GM12875 (cell line): Measurements from ENCODE around the gene STIM2.

ENCODE experiments used
- H3K4me3 ChIP-seq: one replicate; pipeline ENCODE4 v1.5.1; 2011; ENCODE audit warnings: low read depth, low read length, control low read depth
- TF ChIP-seq, protein P1 (sequence below): IDR thresholded peaks from 2 replicates; pipeline ENCODE4 v1.5.1; 2011; ENCODE audit warnings: low read depth, mild to moderate bottlenecking, control low read depth, inconsistent platforms, low read length, moderate library complexity, borderline replicate concordance; ENCODE audit not compliant: insufficient read depth

The STIM2 gene

DNA sequence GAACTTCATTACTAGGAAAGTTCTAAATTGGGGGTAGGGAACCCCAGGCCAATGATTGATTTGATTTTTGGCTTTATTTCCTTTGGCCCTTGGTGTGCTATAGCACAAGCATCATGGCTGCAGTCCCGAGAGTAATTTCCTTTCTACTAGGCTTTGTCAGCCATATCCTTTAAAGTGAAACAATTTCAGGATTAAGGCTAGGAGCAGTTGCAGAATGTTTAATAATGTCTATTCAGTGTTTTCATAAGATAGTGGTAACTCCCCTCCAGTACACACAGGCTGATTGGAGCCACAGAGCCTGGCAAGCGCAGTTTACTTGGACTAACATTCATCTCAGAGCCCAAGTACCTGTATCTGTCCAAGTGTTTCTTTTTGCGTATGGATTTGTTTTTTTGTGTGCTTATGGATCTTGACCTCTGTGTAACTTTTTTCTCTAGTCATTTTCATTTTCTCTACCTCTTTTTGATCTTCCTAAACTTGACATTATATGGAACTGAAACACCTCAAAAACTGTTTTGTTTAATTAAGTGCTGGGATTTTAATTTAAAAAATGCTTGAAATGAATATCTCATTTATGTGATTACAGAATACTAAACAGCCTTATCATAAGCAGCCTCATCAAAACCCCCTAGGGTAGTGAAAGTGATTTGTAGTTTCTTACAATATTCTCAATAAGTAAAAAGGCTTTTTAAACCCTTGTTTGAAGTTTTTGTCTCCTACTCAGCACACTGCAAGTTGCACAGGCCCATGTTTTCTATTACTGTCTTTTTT, 7.5 kb downstream of the STIM2 start:
- H3K4me3 ChIP-seq, result no peak overlapping the region
- TF ChIP-seq, protein P1, sequence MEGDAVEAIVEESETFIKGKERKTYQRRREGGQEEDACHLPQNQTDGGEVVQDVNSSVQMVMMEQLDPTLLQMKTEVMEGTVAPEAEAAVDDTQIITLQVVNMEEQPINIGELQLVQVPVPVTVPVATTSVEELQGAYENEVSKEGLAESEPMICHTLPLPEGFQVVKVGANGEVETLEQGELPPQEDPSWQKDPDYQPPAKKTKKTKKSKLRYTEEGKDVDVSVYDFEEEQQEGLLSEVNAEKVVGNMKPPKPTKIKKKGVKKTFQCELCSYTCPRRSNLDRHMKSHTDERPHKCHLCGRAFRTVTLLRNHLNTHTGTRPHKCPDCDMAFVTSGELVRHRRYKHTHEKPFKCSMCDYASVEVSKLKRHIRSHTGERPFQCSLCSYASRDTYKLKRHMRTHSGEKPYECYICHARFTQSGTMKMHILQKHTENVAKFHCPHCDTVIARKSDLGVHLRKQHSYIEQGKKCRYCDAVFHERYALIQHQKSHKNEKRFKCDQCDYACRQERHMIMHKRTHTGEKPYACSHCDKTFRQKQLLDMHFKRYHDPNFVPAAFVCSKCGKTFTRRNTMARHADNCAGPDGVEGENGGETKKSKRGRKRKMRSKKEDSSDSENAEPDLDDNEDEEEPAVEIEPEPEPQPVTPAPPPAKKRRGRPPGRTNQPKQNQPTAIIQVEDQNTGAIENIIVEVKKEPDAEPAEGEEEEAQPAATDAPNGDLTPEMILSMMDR, result no peak

DNA sequence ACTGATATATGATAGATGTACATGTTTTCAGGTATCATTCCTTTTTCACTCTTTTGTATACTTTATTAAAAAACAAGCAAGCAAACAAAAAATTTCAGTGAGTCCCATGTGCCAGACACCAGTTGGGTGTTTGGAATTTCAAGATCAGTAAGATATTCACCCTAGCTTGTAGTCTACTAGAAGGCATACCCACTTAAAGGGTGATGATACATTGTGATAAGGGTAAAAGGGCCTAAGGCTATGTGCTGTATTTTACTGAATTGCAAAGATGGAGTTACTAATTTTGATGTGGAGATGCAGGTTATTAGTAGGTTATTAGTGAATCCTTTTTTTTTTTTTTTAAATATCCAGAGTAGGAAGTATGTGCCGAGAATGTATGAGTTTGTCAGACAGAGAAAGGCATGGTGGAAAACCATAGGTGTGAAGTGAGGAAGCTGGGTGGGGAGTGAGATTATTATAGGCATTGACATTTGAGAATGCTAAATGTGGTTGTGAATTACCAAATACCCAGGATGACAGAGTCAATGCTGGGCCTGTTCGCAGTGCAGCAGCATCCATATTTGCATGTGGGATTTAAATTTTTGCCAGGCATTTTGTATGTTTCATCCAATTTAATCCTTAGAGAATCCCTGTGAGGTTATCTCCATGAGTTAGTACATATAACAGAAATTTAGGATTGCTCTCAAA, 10.1 kb downstream of the STIM2 start:
- TF ChIP-seq, protein P1, result no peak
- no peak overlapping the region for H3K4me3 ChIP-seq

DNA sequence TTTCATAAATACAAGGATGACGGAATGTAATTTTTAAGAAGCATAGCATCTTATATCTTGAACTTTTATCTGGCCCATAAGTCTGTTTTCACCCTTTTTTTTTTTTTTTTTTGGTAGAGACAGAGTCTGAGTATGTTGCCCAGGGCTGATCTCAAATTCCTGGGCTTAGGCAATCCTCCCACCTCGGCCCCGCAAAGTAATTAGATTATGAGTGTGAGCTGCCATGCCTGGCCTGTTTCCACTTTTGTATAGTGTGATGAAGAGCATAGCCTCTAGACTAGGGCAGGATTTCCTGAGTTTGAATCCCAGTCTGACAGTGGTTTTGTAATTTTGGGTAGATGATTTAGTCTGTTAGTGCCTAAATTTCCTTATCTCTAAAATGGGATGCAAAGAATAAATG, 11.0 kb downstream of the STIM2 start:
- TF ChIP-seq, protein P1, result no peak
- H3K4me3 ChIP-seq, result no peak overlapping the region

DNA sequence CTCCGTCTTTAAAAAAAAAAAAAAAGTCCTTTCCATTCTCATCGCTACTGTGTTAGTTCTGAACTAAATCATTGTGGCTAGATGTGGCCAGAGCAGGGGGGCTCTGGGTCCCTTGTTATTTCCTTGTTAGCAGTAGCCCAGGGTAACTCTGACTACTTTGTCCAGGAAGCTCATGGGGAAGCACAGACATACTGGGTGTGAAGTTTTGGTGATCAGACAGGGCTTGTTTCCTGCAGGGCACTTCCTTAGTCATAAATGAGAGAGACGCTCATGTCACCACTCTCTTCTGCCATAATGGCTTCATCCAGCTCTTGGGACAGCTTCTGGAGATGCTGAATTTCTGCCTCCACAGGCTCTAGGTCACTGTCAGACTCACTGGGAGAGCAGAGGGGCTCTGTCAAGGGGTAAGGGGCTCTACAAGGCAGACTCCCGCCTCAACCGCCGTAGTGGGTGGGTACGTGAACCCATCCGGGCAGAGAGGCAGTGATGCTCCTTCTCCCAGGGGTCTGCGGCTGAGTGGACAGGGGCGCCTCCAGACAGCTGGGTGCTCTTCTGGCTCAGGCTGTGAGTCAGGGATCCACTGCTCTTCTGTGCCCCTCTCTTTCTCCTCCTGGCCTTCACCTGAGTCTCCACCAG, 12.9 kb downstream of the STIM2 start:
- no peak overlapping the region for H3K4me3 ChIP-seq
- TF ChIP-seq, protein P1, result no peak

DNA sequence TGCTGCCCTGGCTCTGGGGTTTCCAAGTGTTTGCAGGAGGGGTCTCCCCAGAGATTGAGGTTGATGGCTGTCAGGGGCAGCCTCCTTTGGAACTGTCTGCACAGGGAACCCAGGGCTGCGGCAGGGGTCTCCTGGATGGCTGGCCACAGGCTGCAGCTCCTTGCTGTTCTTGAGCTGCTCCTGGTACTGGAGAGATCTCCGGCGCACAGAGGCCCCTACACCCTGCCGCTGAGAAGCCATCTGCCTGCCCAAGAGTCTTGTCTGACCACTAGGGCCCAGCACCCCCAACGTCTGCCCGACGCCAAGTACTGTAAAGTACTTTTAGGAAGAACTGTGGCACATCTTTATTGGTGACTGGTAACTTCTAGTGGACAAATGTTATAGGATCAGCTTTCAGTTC, 13.5 kb downstream of the STIM2 start:
- H3K4me3 ChIP-seq, result no peak overlapping the region
- TF ChIP-seq, protein P1, result no peak

DNA sequence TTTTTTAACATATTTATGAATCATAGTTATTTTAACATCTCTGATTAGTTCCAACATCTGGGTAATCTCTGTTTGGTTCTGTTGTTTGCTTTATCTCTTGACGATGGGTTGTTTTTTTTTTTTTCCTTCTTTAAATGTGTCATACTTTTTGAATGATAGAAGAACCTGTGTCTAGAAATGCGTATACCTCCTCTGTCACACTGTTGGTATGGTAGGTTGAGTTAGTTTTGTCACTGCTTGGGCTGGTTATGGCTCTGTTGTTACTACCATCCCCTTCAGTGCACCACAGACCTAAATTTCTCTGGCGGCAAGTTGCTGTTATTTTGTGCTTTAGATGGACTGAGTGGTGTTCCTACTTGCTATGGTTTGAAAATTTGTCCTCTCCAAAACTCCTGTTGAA, 16.8 kb downstream of the STIM2 start:
- TF ChIP-seq, protein P1, result no peak

More for the DNA sequence above, 16.8 kb downstream of the STIM2 start:
- no peak overlapping the region for H3K4me3 ChIP-seq
